PC-3 (cell line): ENCODE measurements around the gene C8A.

ENCODE experiments used
- EZH2 ChIP-seq: fragments of 300-600 bp; sonication (generic); IDR thresholded peaks from one replicate; pipeline ENCODE4 v1.6.1; 2017; ENCODE audit warnings: antibody characterized with exemption, mild to moderate bottlenecking, low read length; ENCODE audit not compliant: unreplicated experiment
- TF ChIP-seq, protein P1 (sequence below): fragments of 300-600 bp; sonication (generic); conservative IDR thresholded peaks from 2 replicates; pipeline ENCODE4 v1.5.1; 2017; ENCODE audit warnings: antibody characterized with exemption, low read depth, mild to moderate bottlenecking, low read length

DNA sequence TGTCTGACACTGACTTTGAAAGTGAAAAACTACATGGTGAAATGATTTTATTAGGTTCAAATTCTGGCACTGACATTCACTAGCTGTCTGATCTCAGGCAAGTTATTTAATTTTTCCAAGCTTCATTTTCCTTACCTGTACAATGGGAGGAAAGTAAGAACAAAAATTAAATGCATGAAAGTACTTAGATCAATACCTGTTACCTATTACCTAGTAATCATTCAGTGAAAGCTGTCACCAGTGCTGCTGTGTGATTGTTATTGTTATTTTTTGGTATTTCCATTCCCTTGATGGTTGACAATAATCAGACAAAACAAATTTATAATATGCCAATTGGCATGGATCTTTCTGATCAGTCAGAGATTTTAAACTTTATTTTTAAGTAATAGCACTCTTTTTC lies 1.6 kb downstream of the C8A start:
- TF ChIP-seq, protein P1, sequence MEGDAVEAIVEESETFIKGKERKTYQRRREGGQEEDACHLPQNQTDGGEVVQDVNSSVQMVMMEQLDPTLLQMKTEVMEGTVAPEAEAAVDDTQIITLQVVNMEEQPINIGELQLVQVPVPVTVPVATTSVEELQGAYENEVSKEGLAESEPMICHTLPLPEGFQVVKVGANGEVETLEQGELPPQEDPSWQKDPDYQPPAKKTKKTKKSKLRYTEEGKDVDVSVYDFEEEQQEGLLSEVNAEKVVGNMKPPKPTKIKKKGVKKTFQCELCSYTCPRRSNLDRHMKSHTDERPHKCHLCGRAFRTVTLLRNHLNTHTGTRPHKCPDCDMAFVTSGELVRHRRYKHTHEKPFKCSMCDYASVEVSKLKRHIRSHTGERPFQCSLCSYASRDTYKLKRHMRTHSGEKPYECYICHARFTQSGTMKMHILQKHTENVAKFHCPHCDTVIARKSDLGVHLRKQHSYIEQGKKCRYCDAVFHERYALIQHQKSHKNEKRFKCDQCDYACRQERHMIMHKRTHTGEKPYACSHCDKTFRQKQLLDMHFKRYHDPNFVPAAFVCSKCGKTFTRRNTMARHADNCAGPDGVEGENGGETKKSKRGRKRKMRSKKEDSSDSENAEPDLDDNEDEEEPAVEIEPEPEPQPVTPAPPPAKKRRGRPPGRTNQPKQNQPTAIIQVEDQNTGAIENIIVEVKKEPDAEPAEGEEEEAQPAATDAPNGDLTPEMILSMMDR: no peak
- TF ChIP-seq EZH2: no peak
